Stimulated activated CD4-positive, alpha-beta T cell treated with anti-CD3 and anti-CD28 coated beads, TNF-alpha, amount 100 ng/mL, for 24 hours (primary cell): ENCODE results near the gene EMX2.
"Not testable (repeated sequence)": the region's sequence is repeated elsewhere in the genome, so short reads cannot be mapped to it uniquely, and the experiment has no call there.

Source experiments
- DNase-seq, 3 experiments: peaks; one replicate each; pipeline ENCODE4 v3.0.0-alpha.2; 2020; ENCODE audit warnings: low read depth in 3 of 3

Gene EMX2

GRCh38 chr10:117560942-117561341, 18.4 kb downstream of the EMX2 start:
- DNase-seq, result no peak

- DNase-seq, result no peak
Observed at GRCh38 chr10:117562220-117562619, 19.7 kb downstream of the EMX2 start.

GRCh38 chr10:117562896-117563737, 20.6 kb downstream of the EMX2 start:
- DNase-seq, result no peak

DNA sequence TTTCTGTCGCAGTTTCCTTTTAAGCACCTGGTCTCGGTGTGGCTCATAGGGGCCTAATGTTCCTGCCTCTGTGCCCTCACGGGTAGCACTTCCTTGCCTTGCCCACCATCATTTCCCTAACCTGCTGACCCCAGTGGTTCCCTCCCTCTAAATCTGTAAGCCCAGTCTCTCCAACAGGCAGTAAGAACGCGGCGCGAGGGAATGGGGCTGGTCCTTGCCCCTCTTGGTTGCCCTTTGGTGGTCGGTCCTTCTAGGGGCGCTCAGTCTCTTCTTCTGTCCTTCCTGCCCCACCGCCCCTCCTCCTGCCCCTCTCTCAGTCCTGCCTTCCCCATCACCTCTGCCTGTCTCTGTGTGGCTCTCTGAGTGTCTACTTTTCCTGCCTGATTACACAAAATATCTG, 21.2 kb downstream of the EMX2 start:
- no peak for DNase-seq

DNA sequence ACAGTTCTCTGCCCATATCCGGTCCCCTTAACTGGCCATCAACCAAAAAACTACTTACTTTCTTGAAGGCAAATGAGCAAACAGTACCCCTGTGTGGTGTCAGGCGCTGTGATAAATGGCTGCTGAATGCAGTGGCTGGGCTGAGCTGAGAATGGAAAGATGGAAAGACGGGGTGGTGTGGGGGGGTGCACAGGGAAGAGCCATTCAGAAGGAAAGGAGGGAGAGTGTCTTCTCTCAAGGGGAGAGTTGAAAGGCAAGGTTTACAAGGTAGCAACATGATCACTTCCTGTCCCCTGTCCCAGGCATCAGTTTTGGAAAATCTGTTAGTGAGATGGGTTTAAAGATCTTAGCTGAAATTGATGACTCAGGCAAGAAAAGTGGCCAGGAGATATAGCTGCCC, 22.5 kb downstream of the EMX2 start:
- no peak for DNase-seq

- DNase-seq, result no peak
Observed at GRCh38 chr10:117568334-117568733, 25.8 kb downstream of the EMX2 start.

DNA sequence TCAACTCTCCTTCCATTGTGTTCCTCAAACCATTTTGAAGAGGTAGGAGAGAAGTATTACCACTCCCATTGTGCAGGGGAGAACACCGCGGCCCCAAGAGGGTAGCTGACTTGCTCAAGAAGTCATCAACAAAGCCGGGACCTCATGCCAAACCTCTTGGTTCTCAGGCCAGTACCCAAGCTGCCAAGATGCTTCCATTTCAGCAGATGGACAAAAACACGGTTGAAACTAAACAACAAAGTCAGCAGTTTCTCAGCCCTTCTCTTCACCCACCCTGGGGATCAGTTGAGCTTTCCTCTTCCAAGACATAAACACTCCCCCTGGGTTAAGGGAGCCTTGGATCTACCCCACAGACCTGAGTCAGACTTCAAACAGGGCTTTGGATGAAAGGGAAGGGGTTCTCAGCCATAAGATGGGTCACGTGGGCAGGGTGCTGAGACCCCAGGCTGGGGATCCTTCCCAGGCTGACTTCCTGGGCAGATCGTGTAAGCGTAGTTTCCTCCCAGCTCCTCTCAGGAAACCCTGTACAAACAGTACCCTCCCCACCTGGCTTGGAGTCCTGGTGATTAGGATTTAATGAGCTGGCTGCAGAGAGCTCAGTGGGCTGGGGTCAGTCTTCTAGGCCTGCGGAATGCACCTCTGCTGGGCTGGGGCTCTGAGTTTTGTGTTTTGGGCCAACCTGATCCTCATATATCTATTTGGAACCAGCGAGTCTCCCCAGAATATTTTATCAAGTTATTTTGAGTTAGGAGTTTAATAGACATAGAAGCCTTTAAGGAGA, 27.3 kb downstream of the EMX2 start:
- DNase-seq, result no peak

DNA sequence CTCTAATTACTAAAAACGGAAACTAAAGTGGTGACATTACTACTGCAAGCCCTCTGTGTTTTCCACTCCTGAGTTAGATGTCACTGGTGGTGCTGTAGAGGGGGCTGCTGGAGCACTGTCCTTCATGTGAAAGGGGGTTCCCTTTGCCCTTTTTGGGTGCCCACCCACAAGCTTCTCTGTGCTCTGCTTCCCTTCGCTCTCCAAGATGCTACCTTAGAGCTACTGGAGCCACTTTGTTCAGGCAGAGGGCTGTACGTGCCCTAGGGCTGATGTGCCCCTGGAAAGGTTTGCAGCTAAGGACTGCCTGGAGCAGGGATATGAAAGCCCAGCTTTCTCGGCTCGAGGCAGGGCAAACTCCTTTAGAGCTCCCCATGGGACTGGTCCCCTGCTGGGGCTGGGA, 28.3 kb downstream of the EMX2 start:
- no peak for DNase-seq

DNA sequence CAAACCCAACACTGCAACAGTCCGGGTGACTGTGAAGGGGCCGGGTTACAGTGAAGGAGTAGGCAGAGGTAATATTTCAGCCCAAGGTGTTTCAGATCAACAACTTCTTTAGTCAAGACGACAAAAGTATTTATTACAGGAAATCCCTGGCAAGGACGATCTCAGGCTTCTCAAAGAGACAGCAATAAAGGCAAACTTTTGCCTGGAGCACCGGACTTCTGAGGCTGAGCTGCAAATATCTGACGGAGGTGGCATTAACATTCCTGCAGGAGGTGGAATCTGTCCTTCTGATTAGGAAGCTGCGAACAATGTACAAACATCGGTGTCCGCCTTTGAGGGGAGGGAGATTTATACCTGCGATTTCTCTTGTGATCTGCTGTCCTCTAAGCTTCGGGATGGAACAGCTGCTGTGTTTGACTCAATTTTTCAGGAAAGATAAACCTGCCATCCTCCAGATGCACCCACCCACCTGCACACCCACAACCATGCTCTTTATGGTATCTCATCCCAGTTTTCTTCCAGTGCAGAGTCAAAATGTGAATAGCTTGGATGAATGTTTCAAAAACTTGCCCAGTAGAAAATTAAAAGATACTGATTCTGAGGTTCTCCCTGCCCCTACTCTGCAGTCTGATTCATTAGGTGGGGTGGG, 32.1 kb downstream of the EMX2 start:
- DNase-seq, result no peak

DNA sequence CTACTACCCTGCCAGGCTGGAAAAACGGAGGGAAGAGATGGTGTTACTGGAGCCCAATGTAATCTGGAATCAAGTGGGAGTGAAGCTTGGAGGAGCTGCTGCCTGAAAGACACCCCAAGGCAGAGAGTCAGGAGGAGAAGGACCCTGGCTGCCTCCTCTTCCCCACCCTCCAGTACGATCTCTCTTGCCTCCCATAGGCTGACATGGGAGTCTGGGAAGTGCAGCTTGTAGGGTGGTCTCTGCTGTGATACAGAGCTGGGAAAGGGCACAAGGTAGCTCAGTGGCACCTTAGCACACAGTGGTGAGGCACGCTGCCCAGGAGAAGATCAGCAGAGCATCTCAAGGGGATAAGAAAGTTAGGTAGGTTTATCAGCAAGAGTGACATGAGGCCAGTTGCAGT, 35.9 kb downstream of the EMX2 start:
- no peak for DNase-seq

DNA sequence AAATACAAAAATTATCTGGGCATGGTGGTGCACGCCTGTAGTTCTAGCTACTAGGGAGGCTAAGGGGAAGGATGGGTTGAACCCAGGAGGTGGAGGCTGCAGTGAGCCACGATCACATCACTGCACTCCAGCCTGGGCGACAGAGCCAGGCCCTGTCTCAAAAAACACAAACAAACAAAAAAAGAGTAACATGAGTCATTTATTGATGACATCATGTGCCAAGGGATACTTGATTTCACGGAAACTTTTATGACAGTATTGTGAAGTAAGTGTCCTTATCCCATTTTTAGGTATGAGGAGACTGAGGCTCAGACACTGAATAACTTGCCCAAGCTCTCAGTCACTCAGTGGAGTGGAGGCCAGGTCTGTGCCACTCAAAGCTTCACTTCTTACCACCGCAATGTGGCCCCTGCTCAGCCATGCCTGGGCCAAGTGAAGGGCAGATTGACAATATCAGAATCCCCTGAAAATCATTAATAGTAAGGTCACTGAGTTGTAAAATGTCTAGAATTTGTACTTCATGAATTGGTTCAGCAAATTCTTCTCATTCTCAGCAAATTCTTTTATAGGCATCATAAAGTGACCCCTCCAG, 36.5 kb downstream of the EMX2 start:
- no peak for DNase-seq

- no peak for DNase-seq
Observed at GRCh38 chr10:117581961-117582360, 39.4 kb downstream of the EMX2 start.

- not testable (repeated sequence) for DNase-seq
Observed at GRCh38 chr10:117584831-117585230, 42.3 kb downstream of the EMX2 start.

DNA sequence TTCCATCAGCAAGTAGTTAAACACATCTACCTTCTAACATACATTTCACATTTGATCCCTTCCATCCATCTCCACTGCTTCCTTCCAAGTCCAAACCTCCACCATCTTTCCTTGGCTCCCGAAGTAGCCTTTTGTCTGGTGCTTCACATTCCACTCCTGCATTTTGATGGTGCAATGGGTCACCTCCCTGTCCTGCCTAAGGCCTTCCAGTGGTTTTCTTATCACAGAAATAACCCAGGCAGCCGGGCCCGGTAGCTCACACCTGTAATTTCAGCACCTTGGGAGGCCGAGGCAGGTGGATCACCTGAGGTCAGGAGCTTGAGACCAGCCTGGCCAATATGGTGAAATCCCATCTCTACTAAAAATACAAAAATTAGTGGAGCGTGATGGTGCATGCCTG, 44.5 kb downstream of the EMX2 start:
- DNase-seq, result no peak

GRCh38 chr10:117590101-117590875, 47.7 kb downstream of the EMX2 start:
- DNase-seq, result no peak

DNA sequence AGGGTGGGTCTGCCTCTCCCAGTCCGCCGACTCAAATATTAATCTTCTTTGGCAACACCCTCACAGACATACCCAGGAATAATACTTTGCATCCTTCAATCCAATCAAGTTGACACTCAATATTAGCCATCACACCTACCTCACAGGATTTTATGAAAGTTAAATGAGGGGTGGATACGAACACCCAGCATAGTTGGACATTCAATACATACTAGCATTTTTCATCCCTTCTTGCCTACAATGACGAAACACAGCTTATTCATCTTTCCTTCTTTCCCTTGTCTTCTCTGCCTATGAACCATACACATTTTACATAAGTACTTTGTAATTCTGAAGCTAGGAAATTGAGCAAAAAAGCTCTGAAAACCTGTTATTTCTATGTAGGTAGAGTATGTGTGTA, 48.5 kb downstream of the EMX2 start:
- DNase-seq, result no peak

DNA sequence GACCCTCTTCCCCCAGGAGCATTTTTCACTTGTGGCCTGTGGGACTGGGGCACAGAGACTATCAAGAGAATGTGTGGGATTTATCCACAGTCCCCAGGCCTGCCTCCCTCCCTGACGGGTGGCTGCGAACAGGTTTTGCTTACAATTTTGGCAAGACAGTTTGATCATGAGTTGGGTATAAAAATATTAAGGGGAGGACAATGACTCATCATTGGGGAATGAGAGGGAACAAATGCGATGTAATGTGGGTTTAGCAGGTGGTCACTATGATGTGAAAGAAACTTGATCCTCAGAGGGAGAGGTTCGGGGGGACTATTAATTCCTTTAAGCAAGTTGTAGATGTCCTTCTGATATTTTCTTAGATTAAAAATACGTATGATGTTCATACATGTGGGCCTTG, 52.2 kb downstream of the EMX2 start:
- DNase-seq, result no peak

DNA sequence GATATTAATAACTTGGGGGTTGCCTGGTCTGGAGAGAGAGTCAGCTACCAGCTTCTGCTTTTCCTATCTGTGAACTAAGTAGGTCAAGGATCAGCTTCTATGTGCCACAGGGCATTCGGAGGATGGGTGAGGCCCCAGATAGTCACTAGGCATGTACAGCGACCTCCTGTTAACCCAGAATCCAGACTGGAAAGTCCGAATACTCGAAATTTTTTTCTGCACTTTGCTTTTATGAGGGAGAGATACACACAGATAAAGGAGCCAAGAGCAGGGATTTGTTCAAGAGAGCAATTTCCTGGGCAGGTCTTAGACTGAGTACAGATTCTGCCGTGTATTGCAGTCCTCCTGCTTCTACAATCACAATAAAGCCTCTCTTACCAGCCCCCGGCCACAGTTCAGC, 54.2 kb downstream of the EMX2 start:
- DNase-seq, result no peak

DNA sequence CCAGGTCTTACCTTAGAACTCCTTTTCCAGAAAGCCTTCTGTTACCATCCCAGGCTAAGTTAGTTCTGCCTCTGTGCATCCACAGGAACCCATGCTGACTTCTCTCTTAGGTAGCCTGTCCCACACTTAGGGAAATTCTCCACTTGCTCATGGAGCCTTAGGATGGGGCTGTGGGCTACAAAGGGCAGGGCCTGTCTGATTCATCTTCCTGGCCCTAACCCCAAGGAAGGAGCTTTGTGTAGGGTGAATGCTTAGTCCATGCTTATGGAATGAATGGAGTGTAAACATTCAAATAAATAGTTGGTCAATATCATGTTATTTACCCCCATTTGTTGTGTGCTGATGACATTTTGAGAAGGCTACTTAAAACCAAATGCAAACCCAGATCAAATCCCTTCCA, 54.7 kb downstream of the EMX2 start:
- no peak for DNase-seq
